Nucleus accumbens (tissue), 56 donors: ENCODE data around the gene KBTBD4.
A peak's percentile ranks its signal among the peaks of the same experiment; 100 is the strongest.
"Not testable (repeated sequence)": the region's sequence is repeated elsewhere in the genome, so short reads cannot be mapped to it uniquely, and the experiment has no call there.

ENCODE experiments used
- DNase-seq, 56 donors: peaks; one replicate each; lab custom pipeline; 2025; lab: John Stamatoyannopoulos, UW

Gene KBTBD4

DNA sequence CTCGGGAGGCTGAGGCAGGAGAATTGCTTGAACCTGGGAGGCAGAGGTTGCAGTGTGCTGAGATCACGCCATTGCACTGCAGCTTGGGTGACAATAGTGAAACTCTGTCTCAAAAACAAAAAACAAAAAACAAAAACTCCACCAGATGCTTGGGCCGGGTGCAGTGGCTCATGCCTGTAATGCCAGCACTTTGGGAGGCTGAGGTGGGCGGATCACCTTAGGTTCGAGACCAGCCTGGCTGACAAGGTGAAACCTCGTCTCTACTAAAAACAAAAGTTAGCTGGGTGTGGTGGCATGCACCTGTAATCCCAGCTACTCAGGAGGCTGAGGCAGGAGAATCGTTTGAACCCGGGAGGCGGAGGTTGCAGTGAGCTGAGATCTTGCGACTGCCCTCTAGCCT, 14.4 kb downstream of the KBTBD4 start:
- DNase-seq, result not testable (repeated sequence)

GRCh38 chr11:47562393-47562792, 16.4 kb downstream of the KBTBD4 start:
- not testable (repeated sequence) for DNase-seq

DNA sequence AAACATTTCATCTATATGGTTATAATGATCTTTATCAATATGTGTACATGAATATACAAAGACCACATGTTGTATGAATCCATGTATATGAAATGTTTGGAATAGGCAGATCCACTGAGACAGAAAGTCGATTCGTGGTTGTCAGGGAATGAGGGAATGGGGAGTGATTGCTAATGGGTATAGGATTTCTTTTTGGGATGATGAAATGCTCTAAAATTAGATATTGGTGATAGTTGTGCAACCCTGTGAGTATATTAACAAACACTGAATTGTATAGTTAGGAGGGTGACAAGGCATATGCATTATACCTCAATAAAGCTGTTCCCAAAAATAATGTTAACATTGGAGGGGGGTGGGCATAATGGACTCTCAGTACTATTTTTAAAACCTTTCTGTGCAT, 18.3 kb downstream of the KBTBD4 start:
- DNase-seq, result no peak

GRCh38 chr11:47558695-47559094, 20.1 kb downstream of the KBTBD4 start:
- DNase-seq, result no peak

DNA sequence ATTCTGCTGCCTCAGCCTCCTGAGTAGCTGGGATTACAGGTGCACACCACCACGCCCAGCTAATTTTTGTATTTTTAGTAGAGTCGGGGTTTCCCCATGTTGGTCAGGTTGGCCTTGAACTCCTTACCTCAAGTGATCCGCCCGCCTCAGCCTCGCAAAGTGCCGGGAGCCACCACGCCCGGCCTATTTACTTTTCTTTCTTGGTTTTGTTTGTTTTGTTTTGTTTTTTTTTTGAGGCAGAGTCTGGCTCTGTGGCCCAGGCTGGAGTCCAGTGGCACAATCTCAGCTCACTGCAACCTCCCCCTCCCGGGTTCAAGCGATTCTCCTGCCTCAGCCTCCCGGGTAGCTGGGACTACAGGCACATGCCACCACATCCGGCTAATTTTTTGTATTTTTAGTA, 21.8 kb downstream of the KBTBD4 start:
- not testable (repeated sequence) for DNase-seq

GRCh38 chr11:47553406-47553743, 25.4 kb downstream of the KBTBD4 start:
- peak in 5 of 56 donors; percentile 63 to 87 (median 69) for DNase-seq

GRCh38 chr11:47552566-47553405, 26.0 kb downstream of the KBTBD4 start, which contains the start of gene CELF1:
Gene CELF1 (minus strand): TSS chr11:47553132. CDS start chr11:47499523, 53,609 bp downstream.
- DNase-seq, result peak; percentile 41 to 92 (median 84)

DNA sequence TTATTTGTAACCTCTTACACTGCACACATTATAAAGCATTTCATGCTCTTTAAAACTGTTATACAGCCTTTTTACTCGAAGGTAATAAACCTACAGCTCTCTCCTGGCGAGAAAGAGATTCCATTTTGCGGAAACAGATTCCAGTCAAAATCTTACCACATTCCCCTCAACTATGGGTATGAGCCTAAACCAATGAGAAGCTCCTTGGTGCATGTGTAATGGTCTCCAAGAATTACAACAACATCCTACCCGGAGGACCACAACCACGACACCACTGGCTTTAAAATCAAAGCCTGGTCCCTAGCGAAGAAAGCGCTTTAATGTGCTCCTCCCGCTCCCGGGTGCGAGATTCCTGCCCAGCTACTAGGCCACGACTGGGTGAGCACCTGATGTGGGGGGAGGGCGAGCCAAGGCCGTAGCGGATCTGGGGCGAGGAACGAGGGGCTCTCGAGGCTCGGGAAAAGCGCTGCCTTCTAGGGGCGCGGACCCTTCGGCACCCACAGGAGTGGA, 26.7 kb downstream of the KBTBD4 start:
- peak in 20 of 56 donors; percentile 15 to 54 (median 40) for DNase-seq

GRCh38 chr11:47551086-47551485, 27.7 kb downstream of the KBTBD4 start:
- DNase-seq, result no peak

DNA sequence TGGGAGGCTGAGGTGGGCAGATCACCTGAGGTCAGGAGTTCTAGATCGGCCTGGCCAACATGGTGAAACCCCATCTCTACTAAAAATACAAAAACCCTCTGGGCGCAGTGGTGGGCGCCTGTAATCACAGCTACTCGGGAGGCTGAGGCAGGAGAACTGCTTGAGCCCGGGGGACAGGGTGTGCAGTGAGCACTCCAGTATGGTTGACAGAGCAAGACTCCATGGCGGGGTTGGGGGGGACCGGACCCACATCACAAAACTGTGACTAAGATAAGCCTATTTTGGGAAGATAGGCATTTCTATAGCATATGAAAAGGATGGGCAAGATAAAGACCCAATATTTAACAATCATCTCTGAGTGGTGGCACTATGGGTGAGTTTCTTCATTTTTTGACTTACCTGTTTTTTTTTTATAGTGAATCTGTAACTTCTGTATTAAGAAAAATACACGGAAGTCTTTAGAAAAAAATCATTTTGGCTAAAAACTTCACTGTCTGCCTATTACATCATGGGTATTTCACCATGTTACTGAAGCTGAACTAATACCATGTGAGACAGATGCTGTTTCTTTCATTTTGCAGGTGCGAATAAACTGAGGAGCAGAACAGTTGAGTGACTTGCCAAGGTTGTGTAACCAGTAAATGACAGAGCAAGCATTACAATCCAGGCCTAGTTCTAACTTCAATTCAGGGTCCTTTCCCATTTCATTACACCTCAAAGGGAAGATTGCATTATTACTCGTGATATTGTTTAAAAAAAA, 28.3 kb downstream of the KBTBD4 start:
- DNase-seq, result no peak

- not testable (repeated sequence) for DNase-seq
Measured at GRCh38 chr11:47546274-47546673, 32.5 kb downstream of the KBTBD4 start.

- no peak for DNase-seq
Measured at GRCh38 chr11:47545298-47545697, 33.5 kb downstream of the KBTBD4 start.

DNA sequence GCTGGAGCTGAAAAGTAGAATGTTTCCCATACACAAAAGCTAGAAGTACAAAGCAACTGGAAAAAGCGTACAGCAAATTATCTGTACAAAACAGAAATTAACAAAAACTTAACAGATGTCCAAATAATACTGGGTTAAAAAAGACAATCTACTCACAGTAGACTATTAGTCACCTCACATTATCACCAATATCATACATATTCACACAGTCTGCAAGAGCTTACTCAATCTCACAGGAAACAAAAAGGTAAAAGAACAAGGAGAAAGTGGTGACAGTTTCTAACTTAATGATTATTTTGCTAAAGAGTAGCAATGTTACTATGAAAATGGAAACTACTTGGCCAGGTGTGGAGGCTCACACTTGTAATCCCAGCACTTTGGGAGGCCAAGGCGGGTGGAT, 37.7 kb downstream of the KBTBD4 start:
- DNase-seq, result no peak

DNA sequence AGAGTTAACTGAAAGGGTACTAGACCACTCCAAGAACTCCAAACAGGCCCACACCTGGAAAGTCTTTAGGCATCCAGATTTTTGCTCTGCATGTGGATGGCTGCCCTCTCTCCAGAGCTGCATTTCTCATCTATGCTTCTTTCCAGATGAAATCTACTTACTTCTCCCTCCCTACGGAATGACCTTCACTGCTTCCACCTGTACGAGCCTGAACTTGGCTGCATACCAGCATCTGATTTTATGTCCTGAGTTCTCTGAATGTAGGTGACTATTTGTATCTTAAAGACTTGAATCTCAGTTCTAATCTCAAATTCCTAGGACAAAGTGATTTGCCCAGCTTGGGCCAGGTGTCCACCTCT, 39.1 kb downstream of the KBTBD4 start:
- DNase-seq, result no peak

- peak in 10 of 56 donors; percentile 4 to 56 (median 10) for DNase-seq
Measured at GRCh38 chr11:47538741-47539565, 39.8 kb downstream of the KBTBD4 start.

DNA sequence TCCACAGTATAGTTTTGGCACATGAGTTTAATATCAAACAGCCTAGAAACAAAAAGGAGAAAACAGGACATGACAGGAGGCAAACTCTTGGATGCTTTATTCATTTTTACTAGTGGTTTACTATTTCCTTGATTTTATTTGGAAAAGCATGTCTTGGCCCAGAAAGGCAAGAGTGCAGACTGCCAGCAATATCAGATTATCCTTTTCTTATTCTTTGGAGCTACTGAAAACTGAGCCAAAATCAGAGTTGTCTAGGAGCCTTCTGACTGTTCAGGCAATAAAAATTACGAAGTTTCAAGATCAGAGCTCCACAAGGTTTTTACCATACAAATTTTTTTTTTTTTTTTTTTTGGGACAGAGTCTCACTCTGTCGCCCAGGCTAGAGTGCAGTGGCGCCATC, 41.9 kb downstream of the KBTBD4 start:
- DNase-seq, result no peak

GRCh38 chr11:47534704-47535251, 44.0 kb downstream of the KBTBD4 start:
- no peak for DNase-seq

- DNase-seq, result no peak
Measured at GRCh38 chr11:47533690-47534151, 45.0 kb downstream of the KBTBD4 start.

- peak in 8 of 56 donors; percentile 11 to 56 (median 40) for DNase-seq
Measured at GRCh38 chr11:47532597-47533213, 46.1 kb downstream of the KBTBD4 start.

- no peak for DNase-seq
Measured at GRCh38 chr11:47531666-47532065, 47.1 kb downstream of the KBTBD4 start.
